ENCODE data around the gene HDAC9. TPM values are rescaled to one million over a fixed set of nuclear protein-coding genes. Genes with fewer than 3 reads are reported as not detected.
A peak's percentile ranks its signal among the peaks of the same experiment; 100 is the strongest.

Gene HDAC9
- total and polyA plus RNA-seq, 2 experiments from 2014 or later = 32.7 to 101 TPM

- TF ChIP-seq CTCF (IDR thresholded peaks at IDR 0.05; ENCODE audit: low read depth, low read length) = no peak
Measured at GRCh38 chr7:18498341-18498740, 2.8 kb downstream of the HDAC9 start.

GRCh38 chr7:18499407-18500177 lies 4.0 kb downstream of the HDAC9 start:
- H3K36me3 ChIP-seq = no peaks in the 10 kb centered on the region
- TF ChIP-seq CTCF (IDR thresholded peaks at IDR 0.05; ENCODE audit: low read depth, low read length) = no peak

More at GRCh38 chr7:18498341-18498740, 2.8 kb downstream of the HDAC9 start:
- no peaks in the 10 kb centered on the region for H3K36me3 ChIP-seq
- no peaks in the 10 kb centered on the region for H3K9me3 ChIP-seq (ENCODE audit: low read depth)
- H3K4me1 ChIP-seq (ENCODE audit: low read depth) = peaks cover 51% of the 10 kb centered on the region
- H3K27me3 ChIP-seq = no peaks in the 10 kb centered on the region
- H3K4me3 ChIP-seq = peak overlapping the region; percentile 75
- no peak for DNase-seq (ENCODE audit: low read depth in 1 of 2, low spot score in 1 of 2)
- H3K27ac ChIP-seq = no peak overlapping the region

GRCh38 chr7:18503126-18503866 lies 7.7 kb downstream of the HDAC9 start:
- H3K27ac ChIP-seq = no peak overlapping the region
- H3K4me1 ChIP-seq (ENCODE audit: low read depth) = peaks cover 56% of the 10 kb centered on the region
- TF ChIP-seq CTCF (IDR thresholded peaks at IDR 0.05; ENCODE audit: low read depth, low read length) = no peak

More at GRCh38 chr7:18499407-18500177, 4.0 kb downstream of the HDAC9 start:
- DNase-seq (ENCODE audit: low read depth in 1 of 2, low spot score in 1 of 2) = no peak
- H3K4me3 ChIP-seq = peak overlapping the region; percentile 1
- H3K27ac ChIP-seq = no peak overlapping the region
- H3K4me1 ChIP-seq (ENCODE audit: low read depth) = peaks cover 43% of the 10 kb centered on the region
- H3K27me3 ChIP-seq = no peaks in the 10 kb centered on the region
- no peaks in the 10 kb centered on the region for H3K9me3 ChIP-seq (ENCODE audit: low read depth)

GRCh38 chr7:18504965-18505364 lies 9.4 kb downstream of the HDAC9 start:
- H3K4me1 ChIP-seq (ENCODE audit: low read depth) = peaks cover 59% of the 10 kb centered on the region
- H3K9me3 ChIP-seq (ENCODE audit: low read depth) = no peaks in the 10 kb centered on the region
- peak overlapping the region; percentile 79 for H3K27ac ChIP-seq
- H3K36me3 ChIP-seq = no peaks in the 10 kb centered on the region
- TF ChIP-seq CTCF (IDR thresholded peaks at IDR 0.05; ENCODE audit: low read depth, low read length) = no peak
- no peak for DNase-seq (ENCODE audit: low read depth in 1 of 2, low spot score in 1 of 2)
- H3K4me3 ChIP-seq = no peak overlapping the region
- no peaks in the 10 kb centered on the region for H3K27me3 ChIP-seq

More at GRCh38 chr7:18503126-18503866, 7.7 kb downstream of the HDAC9 start:
- no peaks in the 10 kb centered on the region for H3K36me3 ChIP-seq
- no peaks in the 10 kb centered on the region for H3K9me3 ChIP-seq (ENCODE audit: low read depth)
- no peak overlapping the region for H3K4me3 ChIP-seq
- no peaks in the 10 kb centered on the region for H3K27me3 ChIP-seq
- no peak for DNase-seq (ENCODE audit: low read depth in 1 of 2, low spot score in 1 of 2)

GRCh38 chr7:18505870-18506460 lies 10.4 kb downstream of the HDAC9 start:
- no peak for TF ChIP-seq CTCF (IDR thresholded peaks at IDR 0.05; ENCODE audit: low read depth, low read length)
- Histone ChIP-seq H3K27me3 (no peaks in the 10 kb centered on the region), H3K4me3 (no peak overlapping the region), H3K27ac (peak overlapping the region; percentile 79), H3K36me3 (no peaks in the 10 kb centered on the region), H3K4me1 (ENCODE audit: low read depth) (peaks cover 51% of the 10 kb centered on the region), H3K9me3 (ENCODE audit: low read depth) (no peaks in the 10 kb centered on the region)
- DNase-seq (ENCODE audit: low read depth in 1 of 2, low spot score in 1 of 2) = peak in 1 of 2 donors; percentile 22
